HepG2 (cell line): ENCODE data around the gene LENEP.

ENCODE experiments used
- AGO1 ChIP-seq: fragments of 200-400 bp; formaldehyde crosslinking; IDR thresholded peaks from 2 replicates; pipeline ENCODE4 v1.6.1; 2017; ENCODE audit warnings: mild to moderate bottlenecking, low read depth, low read length, moderate library complexity; ENCODE audit not compliant: poor library complexity, severe bottlenecking
- CREB1 ChIP-seq, 2 experiments: fragments of 450-650 bp in 1 of 2; IDR thresholded peaks; 2 replicates each; pipeline ENCODE4 v1.6.1; 2016 to 2017; ENCODE audit warnings: control low read depth in 1 of 2, mild to moderate bottlenecking in 1 of 2, missing compliant biosample characterization in 1 of 2, missing genetic modification characterization in 1 of 2
- HDAC6 ChIP-seq: fragments of 200-600 bp; sonication (generic); IDR thresholded peaks from 2 replicates; pipeline ENCODE4 v1.7.0; 2017; ENCODE audit warnings: mild to moderate bottlenecking, antibody characterized with exemption, low read length, low read depth
- JUND ChIP-seq: sonication (generic); formaldehyde crosslinking; IDR thresholded peaks from 2 replicates; pipeline ENCODE4 v1.8.0; 2022; ENCODE audit warnings: mild to moderate bottlenecking, missing genetic modification reagents
- LRRFIP1 ChIP-seq: sonication (generic); formaldehyde crosslinking; conservative IDR thresholded peaks from 2 replicates; pipeline ENCODE4 v1.4.0; 2020; ENCODE audit warnings: missing genetic modification reagents
- MED1 ChIP-seq: sonication (generic); formaldehyde crosslinking; IDR thresholded peaks from 2 replicates; pipeline ENCODE4 v1.4.0; 2020; ENCODE audit warnings: missing genetic modification reagents
- RFX5 ChIP-seq: IDR thresholded peaks from 2 replicates; pipeline ENCODE4 v1.6.1; 2011; ENCODE audit warnings: low read depth, low read length, improper control_type of control experiment
- SRSF9 ChIP-seq: fragments of 200-400 bp; formaldehyde crosslinking; IDR thresholded peaks from 2 replicates; pipeline ENCODE4 v1.6.1; 2018; ENCODE audit warnings: borderline replicate concordance, mild to moderate bottlenecking, low read depth, low read length; ENCODE audit not compliant: insufficient read depth, poor library complexity, severe bottlenecking
- TCF7L2 ChIP-seq: IDR thresholded peaks from 2 replicates; pipeline ENCODE4 v1.6.1; 2011; ENCODE audit warnings: mild to moderate bottlenecking, low read depth, low read length, moderate library complexity
- ZNF614 ChIP-seq: IDR thresholded peaks from 2 replicates; pipeline ENCODE4 v1.6.1; 2018; ENCODE audit warnings: missing biosample characterization, missing genetic modification reagents, inconsistent platforms, borderline replicate concordance
- ZNF766 ChIP-seq: sonication (generic); formaldehyde crosslinking; IDR thresholded peaks from 2 replicates; pipeline ENCODE4 v1.5.0; 2020; ENCODE audit warnings: missing genetic modification reagents, borderline replicate concordance
- TF ChIP-seq, protein P1 (sequence below): sonication (generic); formaldehyde crosslinking; IDR thresholded peaks from 2 replicates; pipeline ENCODE4 v1.5.0; 2020; ENCODE audit warnings: mild to moderate bottlenecking, missing genetic modification reagents, moderate library complexity
- TF ChIP-seq, protein P2 (sequence below): sonication (generic); formaldehyde crosslinking; IDR thresholded peaks from 2 replicates; pipeline ENCODE4 v1.4.0; 2020; ENCODE audit warnings: missing genetic modification reagents
- TF ChIP-seq, protein P3 (sequence below): sonication (generic); formaldehyde crosslinking; IDR thresholded peaks from 2 replicates; pipeline ENCODE4 v1.4.0; 2020; ENCODE audit warnings: low read depth, mild to moderate bottlenecking, missing genetic modification reagents

DNA sequence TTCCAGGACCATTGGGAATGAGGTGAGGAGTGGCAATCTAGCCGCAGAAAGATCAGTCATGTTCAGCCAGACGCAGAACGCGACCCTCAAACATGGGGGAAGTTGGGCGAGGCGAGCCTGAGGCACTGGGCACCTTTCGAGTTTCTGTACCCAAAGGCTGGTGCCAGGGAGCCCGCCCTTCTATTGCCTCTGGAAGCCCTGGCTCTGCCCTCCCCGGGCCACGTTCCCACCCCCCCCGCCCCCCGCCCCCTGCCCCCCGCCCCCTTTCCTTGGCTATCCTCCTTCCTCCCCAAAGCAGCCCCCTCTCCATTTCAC, 7.0 kb downstream of the LENEP start:
- no peak for TF ChIP-seq ZNF614 (CRISPR knock-in tag)
- TF ChIP-seq SRSF9: no peak
- TF ChIP-seq LRRFIP1: no peak
- no peak for TF ChIP-seq RFX5
- TF ChIP-seq, protein P1, sequence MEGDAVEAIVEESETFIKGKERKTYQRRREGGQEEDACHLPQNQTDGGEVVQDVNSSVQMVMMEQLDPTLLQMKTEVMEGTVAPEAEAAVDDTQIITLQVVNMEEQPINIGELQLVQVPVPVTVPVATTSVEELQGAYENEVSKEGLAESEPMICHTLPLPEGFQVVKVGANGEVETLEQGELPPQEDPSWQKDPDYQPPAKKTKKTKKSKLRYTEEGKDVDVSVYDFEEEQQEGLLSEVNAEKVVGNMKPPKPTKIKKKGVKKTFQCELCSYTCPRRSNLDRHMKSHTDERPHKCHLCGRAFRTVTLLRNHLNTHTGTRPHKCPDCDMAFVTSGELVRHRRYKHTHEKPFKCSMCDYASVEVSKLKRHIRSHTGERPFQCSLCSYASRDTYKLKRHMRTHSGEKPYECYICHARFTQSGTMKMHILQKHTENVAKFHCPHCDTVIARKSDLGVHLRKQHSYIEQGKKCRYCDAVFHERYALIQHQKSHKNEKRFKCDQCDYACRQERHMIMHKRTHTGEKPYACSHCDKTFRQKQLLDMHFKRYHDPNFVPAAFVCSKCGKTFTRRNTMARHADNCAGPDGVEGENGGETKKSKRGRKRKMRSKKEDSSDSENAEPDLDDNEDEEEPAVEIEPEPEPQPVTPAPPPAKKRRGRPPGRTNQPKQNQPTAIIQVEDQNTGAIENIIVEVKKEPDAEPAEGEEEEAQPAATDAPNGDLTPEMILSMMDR (CRISPR knock-in tag): no peak
- TF ChIP-seq HDAC6: no peak
- no peak for TF ChIP-seq JUND
- TF ChIP-seq, protein P2, sequence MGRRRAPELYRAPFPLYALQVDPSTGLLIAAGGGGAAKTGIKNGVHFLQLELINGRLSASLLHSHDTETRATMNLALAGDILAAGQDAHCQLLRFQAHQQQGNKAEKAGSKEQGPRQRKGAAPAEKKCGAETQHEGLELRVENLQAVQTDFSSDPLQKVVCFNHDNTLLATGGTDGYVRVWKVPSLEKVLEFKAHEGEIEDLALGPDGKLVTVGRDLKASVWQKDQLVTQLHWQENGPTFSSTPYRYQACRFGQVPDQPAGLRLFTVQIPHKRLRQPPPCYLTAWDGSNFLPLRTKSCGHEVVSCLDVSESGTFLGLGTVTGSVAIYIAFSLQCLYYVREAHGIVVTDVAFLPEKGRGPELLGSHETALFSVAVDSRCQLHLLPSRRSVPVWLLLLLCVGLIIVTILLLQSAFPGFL (CRISPR knock-in tag): no peak
- TF ChIP-seq TCF7L2: no peak
- no peak for TF ChIP-seq ZNF766 (CRISPR knock-in tag)
- TF ChIP-seq CREB1 (IDR thresholded peaks at IDR 0.05): no peak
- TF ChIP-seq CREB1 (CRISPR knock-in tag; IDR thresholded peaks at IDR 0.05): no peak
- TF ChIP-seq AGO1: no peak
- TF ChIP-seq MED1 (CRISPR knock-in tag): no peak
- TF ChIP-seq, protein P3, sequence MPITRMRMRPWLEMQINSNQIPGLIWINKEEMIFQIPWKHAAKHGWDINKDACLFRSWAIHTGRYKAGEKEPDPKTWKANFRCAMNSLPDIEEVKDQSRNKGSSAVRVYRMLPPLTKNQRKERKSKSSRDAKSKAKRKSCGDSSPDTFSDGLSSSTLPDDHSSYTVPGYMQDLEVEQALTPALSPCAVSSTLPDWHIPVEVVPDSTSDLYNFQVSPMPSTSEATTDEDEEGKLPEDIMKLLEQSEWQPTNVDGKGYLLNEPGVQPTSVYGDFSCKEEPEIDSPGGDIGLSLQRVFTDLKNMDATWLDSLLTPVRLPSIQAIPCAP: no peak
